ENCODE data around the gene ARHGAP26. TPM values are rescaled to one million over a fixed set of nuclear protein-coding genes. Genes with fewer than 3 reads are reported as not detected.

ARHGAP26 gene
- total RNA-seq, 1 experiment from 2014 or later: 11.8 TPM

- in situ Hi-C loops (cut with HindIII; ENCODE audit: low pct_unique_long_range_greater_than_20kb, low sequenced_read_pairs): no loop called here
- no peak for DNase-seq (ENCODE audit: low read depth, low spot score)
Measured at GRCh38 chr5:142832263-142832662, 62.1 kb downstream of the ARHGAP26 start.

DNA sequence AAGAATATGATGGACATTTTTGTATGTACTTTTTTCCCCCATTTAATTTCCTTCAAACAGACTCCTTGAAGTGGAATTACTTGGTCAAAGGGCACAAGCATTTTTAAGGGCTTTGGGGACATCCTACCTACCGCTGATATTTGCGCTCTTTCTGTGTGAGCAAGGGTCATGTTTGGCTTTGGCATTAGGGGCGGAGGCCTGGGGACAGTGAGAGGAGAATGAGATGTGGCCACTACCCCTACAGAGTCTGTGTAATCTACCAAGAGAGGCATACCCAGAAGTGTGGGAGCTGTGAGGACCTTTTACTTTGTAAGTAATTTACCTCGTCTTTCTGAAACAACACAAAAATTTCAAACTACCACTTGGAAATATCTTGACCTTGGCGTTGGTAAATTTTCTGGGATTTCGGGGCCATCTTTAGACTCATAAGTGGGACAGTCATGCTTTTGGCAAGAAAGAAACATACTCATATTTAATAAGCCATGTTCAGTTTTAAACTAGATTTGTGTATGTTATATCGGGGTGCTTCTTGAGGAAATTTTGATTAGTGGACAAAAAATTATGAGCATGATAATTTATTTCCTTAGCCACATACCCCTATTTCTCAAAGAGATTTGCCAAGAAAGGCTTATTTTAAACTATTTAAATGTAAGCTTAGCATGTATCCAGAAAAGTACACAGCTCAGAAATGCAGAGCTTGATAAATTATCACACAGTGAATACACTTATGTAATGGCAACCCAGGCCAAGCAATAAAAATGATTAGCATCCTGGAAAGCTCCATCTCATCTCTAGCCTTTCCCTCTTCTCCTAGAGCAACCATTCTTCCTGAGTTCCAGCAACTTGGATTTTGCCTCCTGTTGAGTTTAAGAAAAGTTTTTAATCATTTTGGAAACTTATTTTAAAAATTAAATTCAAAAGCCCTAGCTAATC is 63.6 kb downstream of the ARHGAP26 start:
- in situ Hi-C loops (cut with HindIII; ENCODE audit: low pct_unique_long_range_greater_than_20kb, low sequenced_read_pairs): no loop called here
- DNase-seq (ENCODE audit: low read depth, low spot score): no peak

- in situ Hi-C loops (cut with HindIII; ENCODE audit: low pct_unique_long_range_greater_than_20kb, low sequenced_read_pairs): no loop called here
- no peak for DNase-seq (ENCODE audit: low read depth, low spot score)
Measured at GRCh38 chr5:142834504-142834903, 64.3 kb downstream of the ARHGAP26 start.

- no peak for DNase-seq (ENCODE audit: low read depth, low spot score)
- in situ Hi-C loops (cut with HindIII; ENCODE audit: low pct_unique_long_range_greater_than_20kb, low sequenced_read_pairs): no loop called here
Measured at GRCh38 chr5:142835540-142835939, 65.4 kb downstream of the ARHGAP26 start.

GRCh38 chr5:142836048-142836447 is 65.9 kb downstream of the ARHGAP26 start:
- no peak for DNase-seq (ENCODE audit: low read depth, low spot score)
- in situ Hi-C loops (cut with HindIII; ENCODE audit: low pct_unique_long_range_greater_than_20kb, low sequenced_read_pairs): no loop called here

DNA sequence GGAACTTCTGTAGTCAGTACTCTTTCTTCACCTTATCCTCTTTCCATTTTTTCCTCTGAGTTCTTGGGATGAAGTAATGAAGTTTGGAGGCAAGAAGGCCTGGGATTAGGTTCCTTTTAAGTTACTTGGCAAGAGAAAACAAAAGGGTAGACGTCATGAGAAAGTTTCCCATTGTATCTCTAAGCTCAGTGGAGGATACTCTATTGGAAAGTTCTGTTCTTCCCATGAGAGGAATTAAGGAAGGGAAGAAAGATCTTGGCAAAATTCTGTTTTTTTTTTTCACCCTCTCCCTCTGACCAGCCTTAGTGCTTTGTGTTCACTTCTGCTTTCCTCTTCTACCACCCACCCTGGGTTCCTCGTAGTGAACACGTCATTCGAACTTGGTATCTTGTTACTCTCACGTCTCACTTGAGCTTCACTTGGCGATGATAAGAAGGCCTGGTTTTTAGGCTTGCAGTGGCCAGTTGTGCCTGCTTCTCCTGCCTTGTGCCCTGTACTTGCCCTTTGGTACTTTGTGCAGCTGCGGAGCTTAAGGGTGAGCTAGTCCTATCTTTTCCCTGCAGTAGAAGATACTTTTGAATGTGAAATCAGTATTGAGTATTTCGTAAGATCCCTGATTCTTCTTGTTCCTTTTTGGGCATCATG is 67.0 kb downstream of the ARHGAP26 start:
- no peak for DNase-seq (ENCODE audit: low read depth, low spot score)
- in situ Hi-C loops (cut with HindIII; ENCODE audit: low pct_unique_long_range_greater_than_20kb, low sequenced_read_pairs): no loop called here

DNA sequence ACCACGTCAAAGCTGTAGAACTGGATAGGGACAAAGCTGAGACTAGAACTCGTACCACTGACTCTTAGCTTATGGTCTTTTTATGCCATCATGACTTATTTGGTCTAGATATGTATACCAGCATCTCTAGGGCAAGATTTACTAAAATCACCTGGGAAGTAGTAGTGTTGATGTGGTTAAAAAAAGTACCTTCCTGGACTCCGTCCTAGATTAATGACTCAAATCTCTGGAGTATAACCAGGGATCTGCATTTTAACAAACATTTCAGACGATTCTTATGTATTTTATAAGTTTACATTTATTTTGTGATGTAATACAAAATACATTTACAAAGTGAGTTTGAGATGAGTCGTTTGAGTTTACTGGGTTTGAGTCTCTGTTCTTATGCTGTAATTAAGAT is 68.7 kb downstream of the ARHGAP26 start:
- DNase-seq (ENCODE audit: low read depth, low spot score): no peak
- in situ Hi-C loops (cut with HindIII; ENCODE audit: low pct_unique_long_range_greater_than_20kb, low sequenced_read_pairs): no loop called here

- in situ Hi-C loops (cut with HindIII; ENCODE audit: low pct_unique_long_range_greater_than_20kb, low sequenced_read_pairs): no loop called here
- DNase-seq (ENCODE audit: low read depth, low spot score): no peak
Measured at GRCh38 chr5:142839711-142840346, 69.7 kb downstream of the ARHGAP26 start.

DNA sequence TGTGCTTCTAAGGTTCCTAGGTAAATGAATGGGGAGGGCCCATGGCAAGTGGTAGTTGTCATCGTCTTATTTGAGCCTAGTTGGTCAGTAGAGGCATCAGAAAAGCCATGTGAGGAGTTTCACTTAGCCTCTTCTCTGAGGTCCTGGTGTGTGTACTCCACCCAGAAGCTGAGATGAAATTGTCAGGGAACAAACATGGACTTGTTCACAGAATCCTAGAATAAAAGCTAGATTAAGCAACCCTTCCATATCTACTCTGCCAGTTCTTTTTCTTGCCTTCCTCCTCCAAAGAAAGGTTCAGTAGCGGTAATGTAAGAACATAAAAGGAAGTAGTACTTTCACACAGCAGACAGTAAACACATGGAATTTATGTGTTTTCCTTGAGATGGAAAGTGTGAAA is 70.4 kb downstream of the ARHGAP26 start:
- DNase-seq (ENCODE audit: low read depth, low spot score): no peak
- in situ Hi-C loops (cut with HindIII; ENCODE audit: low pct_unique_long_range_greater_than_20kb, low sequenced_read_pairs): no loop called here

DNA sequence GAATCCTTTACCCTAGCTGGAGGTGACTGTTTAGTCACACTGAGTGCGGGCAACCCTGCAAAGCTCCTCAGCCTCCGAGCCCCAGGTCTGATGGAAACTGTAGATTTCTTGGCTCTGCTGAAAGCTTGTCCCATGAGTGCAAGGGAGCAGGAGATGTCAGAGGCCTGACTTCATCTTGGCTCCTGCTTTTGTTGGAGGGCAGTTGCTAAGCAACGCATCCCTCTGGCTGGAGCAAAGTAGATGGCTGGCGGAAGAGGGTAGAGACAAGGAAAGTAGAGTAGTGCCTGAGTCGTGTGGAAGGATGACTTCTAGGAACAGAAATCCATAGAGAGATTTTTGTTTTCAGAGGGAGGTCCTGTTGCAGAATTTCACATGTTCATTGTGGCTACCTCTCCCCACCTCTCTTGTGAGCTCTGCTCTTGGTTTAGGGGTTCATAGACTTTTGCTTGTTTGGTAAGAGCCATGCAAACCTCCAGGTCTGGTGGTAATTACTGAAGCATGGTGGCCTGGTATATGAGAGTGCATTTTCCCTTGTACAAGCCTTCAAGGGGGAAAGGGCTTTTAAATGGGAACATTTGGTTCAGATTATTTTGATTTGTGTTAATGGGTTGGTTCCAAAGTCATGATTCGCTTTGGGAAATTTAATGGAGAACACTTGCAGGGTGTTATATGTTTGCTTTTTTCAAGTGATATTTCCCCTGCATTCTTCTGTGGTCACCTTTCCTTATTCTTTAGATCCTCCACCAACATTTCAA is 71.5 kb downstream of the ARHGAP26 start:
- in situ Hi-C loops (cut with HindIII; ENCODE audit: low pct_unique_long_range_greater_than_20kb, low sequenced_read_pairs): no loop called here

DNA sequence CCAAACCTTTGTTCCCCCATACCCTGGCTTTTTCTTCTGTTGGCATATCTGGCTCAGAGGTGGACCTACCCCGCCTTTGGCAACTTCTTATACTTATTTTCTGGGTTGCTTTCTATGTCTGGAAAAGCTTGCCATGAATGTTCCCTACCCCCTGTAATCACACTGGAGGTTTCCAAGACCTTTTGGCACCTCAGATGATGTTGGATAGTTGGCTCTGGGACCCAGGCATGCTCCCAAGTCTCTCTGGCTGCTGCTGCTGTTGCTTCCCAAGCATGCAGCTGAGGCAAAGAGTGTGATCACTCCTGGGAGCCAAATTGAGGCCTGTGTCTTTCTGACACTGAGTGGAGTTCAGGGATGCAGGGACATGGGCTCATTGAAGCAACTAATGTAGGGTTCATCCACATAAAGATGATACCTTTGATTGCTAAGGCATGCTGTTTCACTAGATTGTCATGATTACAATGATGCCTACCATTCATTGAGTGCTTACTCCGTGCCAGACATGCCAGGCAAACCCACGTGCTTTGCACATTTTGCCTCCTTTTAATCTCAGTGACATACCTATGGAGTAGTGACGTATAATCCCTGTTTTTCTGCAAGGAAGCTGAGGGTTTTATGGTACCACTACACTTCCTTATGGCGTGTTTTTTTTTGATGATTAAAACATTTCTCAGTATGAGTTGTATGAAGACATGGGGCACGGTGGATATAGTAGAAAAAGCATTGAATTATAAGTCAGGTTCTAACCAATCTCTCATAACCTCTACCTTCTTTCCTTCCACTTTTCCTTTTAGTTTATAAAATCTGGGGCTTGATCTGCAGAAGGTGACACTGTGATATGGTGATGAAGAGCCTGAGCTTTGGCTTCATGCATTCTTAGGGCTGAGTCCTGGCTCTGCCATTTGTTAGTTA is 73.1 kb downstream of the ARHGAP26 start:
- in situ Hi-C loops (cut with HindIII; ENCODE audit: low pct_unique_long_range_greater_than_20kb, low sequenced_read_pairs): no loop called here
- DNase-seq (ENCODE audit: low read depth, low spot score): no peak

More for the DNA sequence above, 71.5 kb downstream of the ARHGAP26 start:
- no peak for DNase-seq (ENCODE audit: low read depth, low spot score)

DNA sequence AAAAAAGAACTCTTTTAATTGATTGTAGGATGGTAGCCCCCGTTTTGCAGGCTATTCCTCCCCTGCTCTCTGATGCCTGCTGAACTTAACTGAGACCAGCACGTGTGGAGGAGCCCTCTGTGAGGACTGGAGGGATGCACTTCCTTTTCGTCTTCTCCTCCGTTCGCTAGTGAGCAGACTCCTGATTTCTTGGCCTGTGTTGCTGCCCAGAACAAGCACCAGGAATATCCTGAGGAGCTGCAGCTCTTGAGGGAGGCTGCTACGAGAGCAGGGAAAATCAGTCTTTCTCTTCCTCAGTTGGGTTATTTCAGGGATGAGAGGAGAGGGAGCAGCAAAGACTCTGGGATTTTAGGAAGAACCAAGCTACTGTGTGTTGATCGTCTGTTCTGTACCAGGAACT is 74.7 kb downstream of the ARHGAP26 start:
- in situ Hi-C loops (cut with HindIII; ENCODE audit: low pct_unique_long_range_greater_than_20kb, low sequenced_read_pairs): no loop called here

DNA sequence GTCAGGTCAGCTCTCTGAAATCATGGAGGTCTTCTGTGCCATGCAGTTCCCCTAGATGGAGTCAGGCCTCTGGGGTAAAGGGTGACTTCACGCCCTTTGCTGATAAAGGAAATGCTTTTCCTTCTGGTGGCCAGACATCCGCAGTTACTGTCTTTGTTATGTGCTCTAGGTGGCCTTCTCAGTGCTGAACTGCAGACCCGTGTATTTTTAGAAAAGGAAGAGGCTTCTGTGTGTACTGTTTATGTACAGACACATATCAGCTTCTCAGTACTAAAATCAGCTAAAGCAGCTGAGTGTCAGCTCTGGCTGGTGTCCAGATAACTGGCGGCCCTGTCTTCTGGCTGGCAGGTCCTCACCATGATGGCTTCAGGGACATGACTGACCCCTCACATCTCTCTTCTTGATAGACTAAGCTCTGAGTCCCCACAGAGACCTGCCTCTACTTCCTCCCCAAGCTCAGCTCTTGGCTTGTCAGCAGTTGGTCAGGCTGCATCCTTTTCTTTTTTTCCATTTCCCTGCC is 75.3 kb downstream of the ARHGAP26 start:
- no peak for DNase-seq (ENCODE audit: low read depth, low spot score)
- in situ Hi-C loops (cut with HindIII; ENCODE audit: low pct_unique_long_range_greater_than_20kb, low sequenced_read_pairs): no loop called here

More for the DNA sequence above, 74.7 kb downstream of the ARHGAP26 start:
- DNase-seq (ENCODE audit: low read depth, low spot score): no peak

GRCh38 chr5:142845954-142846398 is 75.8 kb downstream of the ARHGAP26 start:
- no peak for DNase-seq (ENCODE audit: low read depth, low spot score)

DNA sequence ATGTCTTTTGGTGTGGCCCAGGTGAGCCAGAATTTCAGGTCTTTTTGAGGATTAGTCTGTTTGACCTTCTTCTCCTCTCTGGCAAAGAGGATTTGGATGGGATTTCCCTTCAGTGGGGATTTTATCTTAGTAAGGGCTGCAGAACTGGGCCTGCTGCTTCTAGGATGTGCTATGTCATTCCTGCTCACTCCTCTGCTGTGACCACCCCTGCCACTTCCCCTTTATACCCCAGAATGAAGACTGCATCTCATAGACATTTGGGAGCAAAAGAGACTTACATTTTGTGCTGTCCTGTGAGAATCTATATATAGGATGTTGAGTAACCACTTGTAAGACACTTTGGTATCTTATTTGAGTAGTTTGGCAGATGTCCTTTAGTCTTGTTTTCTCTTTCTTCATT is 76.2 kb downstream of the ARHGAP26 start:
- in situ Hi-C loops (cut with HindIII; ENCODE audit: low pct_unique_long_range_greater_than_20kb, low sequenced_read_pairs): no loop called here
- no peak for DNase-seq (ENCODE audit: low read depth, low spot score)

More at GRCh38 chr5:142845954-142846398, 75.8 kb downstream of the ARHGAP26 start:
- in situ Hi-C loops (cut with HindIII; ENCODE audit: low pct_unique_long_range_greater_than_20kb, low sequenced_read_pairs): no loop called here

GRCh38 chr5:142847898-142848790 is 78.0 kb downstream of the ARHGAP26 start:
- in situ Hi-C loops (cut with HindIII; ENCODE audit: low pct_unique_long_range_greater_than_20kb, low sequenced_read_pairs): no loop called here
- no peak for DNase-seq (ENCODE audit: low read depth, low spot score)

Data from SK-MEL-5 (cell line).